ENCODE data around the gene GABPB2.
A peak's percentile ranks its signal among the peaks of the same experiment; 100 is the strongest.

The GABPB2 gene

GRCh38 chr1:151165281-151165737, 94.7 kb downstream of the GABPB2 start:
- no peak for DNase-seq

GRCh38 chr1:151165738-151166504, 95.4 kb downstream of the GABPB2 start, which contains the start of the genes LYSMD1 and SCNM1:
Gene LYSMD1, minus strand, starts transcription at chr1:151165902. Its CDS starts 644 bp downstream, at chr1:151165258.
Gene SCNM1, plus strand, starts transcription at chr1:151166144. Its CDS starts 9 bp downstream, at chr1:151166153.
- peak; percentile 97 for DNase-seq

- no peak for DNase-seq
These were observed 96.0 kb downstream of the GABPB2 start for GRCh38 chr1:151166505-151166956.

GRCh38 chr1:151167116-151167515, 96.6 kb downstream of the GABPB2 start:
- no peak for DNase-seq

GRCh38 chr1:151171190-151171589, 100.6 kb downstream of the GABPB2 start:
- no peak for DNase-seq
